Body of pancreas (tissue), 4 donors: ENCODE results near the gene MVB12B.

ENCODE experiments used
- CTCF ChIP-seq, 7 experiments: fragments of 450-650 bp in 4 of 7; fragments of 200-600 bp in 3 of 7; sonication (generic) in 3 of 7; IDR thresholded peaks; one replicate each; pipeline ENCODE4 v1.5.1; 2016 to 2019; ENCODE audit warnings: antibody characterized with exemption in 7 of 7
- POLR2A ChIP-seq, 3 donors: fragments of 450-650 bp; IDR thresholded peaks; one replicate each; pipeline ENCODE4 v1.6.1; 2016; ENCODE audit warnings: antibody characterized with exemption in 3 of 3, mild to moderate bottlenecking in 2 of 3

GRCh38 chr9:126435105-126435504, 108.5 kb downstream of the MVB12B start:
- TF ChIP-seq CTCF (IDR thresholded peaks at IDR 0.05) (no peak), POLR2A (IDR thresholded peaks at IDR 0.05) (no peak)
